Natural killer cell (primary cell): ENCODE results near the gene ZC3H7A. TPM values are rescaled to one million over a fixed set of nuclear protein-coding genes. Genes with fewer than 3 reads are reported as not detected.

Experiments used
- ATAC-seq, 3 donors: fragments of 150-1000 bp in 2 of 3; fragments of 200-7000 bp in 1 of 3; cut with Tn5 transposase; 1 replicate in 1 of 3; 2 replicates in 2 of 3; pipeline ENCODE4 v1.10.0; 2021; ENCODE audit warnings: mild to moderate bottlenecking in 2 of 3, moderate library complexity in 2 of 3
- DNase-seq, 2 donors: peaks; one replicate each; pipeline versions ENCODE4 v3.0.0 to v3.0.0-alpha.2; 2013 to 2021; ENCODE audit warnings: mixed read lengths in 1 of 2
- H3K27ac ChIP-seq: one replicate; pipeline ENCODE4 v1.5.1; 2013; ENCODE audit warnings: mild to moderate bottlenecking, low read length
- H3K27me3 ChIP-seq: one replicate; pipeline ENCODE4 v1.6.1; 2013; ENCODE audit warnings: low read length; ENCODE audit not compliant: control insufficient read depth, insufficient read depth
- H3K36me3 ChIP-seq: one replicate; pipeline ENCODE4 v1.6.1; 2013; ENCODE audit warnings: low read length; ENCODE audit not compliant: control insufficient read depth, insufficient read depth
- H3K4me1 ChIP-seq: one replicate; pipeline ENCODE4 v1.6.1; 2013; ENCODE audit warnings: low read length; ENCODE audit not compliant: control insufficient read depth, insufficient read depth
- H3K4me3 ChIP-seq: one replicate; pipeline ENCODE4 v1.5.1; 2013; ENCODE audit warnings: low read length
- H3K9me3 ChIP-seq: one replicate; pipeline ENCODE4 v1.6.1; 2013; ENCODE audit warnings: low read length; ENCODE audit not compliant: control insufficient read depth, insufficient read depth
- H3K27ac Mint-ChIP-seq, 2 donors: one replicate each; pipeline ENCODE4 v1.8.0; 2022; ENCODE audit warnings: mild to moderate bottlenecking in 2 of 2, mixed read lengths in 2 of 2, moderate library complexity in 1 of 2
- H3K27me3 Mint-ChIP-seq, 2 donors: one replicate each; pipeline ENCODE4 v1.8.0; 2022; ENCODE audit warnings: low read depth in 2 of 2, mixed read lengths in 2 of 2
- H3K36me3 Mint-ChIP-seq: one replicate; pipeline ENCODE4 v1.8.0; 2022; ENCODE audit warnings: mixed read lengths
- H3K4me1 Mint-ChIP-seq, 2 donors: one replicate each; pipeline ENCODE4 v1.8.0; 2022; ENCODE audit warnings: mixed read lengths in 2 of 2
- H3K4me3 Mint-ChIP-seq: one replicate; pipeline ENCODE4 v1.8.0; 2022; ENCODE audit warnings: mild to moderate bottlenecking, moderate library complexity, mixed read lengths
- H3K9me3 Mint-ChIP-seq, 2 donors: one replicate each; pipeline ENCODE4 v1.8.0; 2022; ENCODE audit warnings: mixed read lengths in 2 of 2
- WGBS: methylation state at CpG from one replicate; pipeline ENCODE4 v1.1.7; 2013; ENCODE audit warnings: missing lambda C conversion rate; ENCODE audit not compliant: insufficient coverage; 5-methylcytosine and 5-hydroxymethylcytosine counted together
- intact Hi-C: fragments of 100-400 bp; cut with micrococcal nuclease; formaldehyde crosslinking; loops from one replicate; pipeline ENCODE4 v1.14.2; 2022
- total RNA-seq, 4 donors: library from RNA; stranded (reverse); fragments of 120-200 nt in 1 of 4; gene quantifications; one replicate each; pipeline versions ENCODE4 v1.2.3 to v1.2.4, GENCODE V29; 2013 to 2022
- TF ChIP-seq, protein P1 (sequence below): fragments of 200-600 bp; IDR thresholded peaks from one replicate; pipeline ENCODE4 v1.8.0; 2022; ENCODE audit warnings: antibody characterized with exemption

The ZC3H7A gene
- total RNA-seq, 3 donors from 2014 or later (not counting 1 experiment from before 2014, with no cell fraction given), result 80.6 to 91.8 (median 84.6) TPM

DNA sequence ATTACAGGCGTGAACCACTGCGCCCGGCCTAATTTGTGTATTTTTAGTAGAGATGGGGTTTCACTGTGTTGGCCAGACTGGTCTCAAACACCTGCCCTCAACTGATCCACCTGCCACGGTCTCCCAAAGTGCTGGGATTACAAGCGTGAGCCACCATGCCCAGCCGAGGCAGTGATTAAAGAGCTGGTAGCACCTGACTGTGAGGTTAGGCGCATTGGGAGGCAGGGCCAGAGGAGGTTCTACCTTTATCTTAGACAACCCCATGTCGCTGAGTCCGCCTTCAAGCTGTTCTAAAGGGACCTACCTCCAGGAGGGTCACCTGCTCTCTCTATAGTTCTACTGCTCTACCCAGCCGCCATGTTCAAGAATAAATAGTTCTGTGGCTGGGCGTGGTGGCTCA, 46.1 kb upstream of the ZC3H7A start:
- Mint-ChIP-seq H3K4me3 (no peak overlapping the region), H3K27ac (no peak overlapping the region), H3K4me1 (peaks cover 0 to 6% of the 10 kb centered on the region in 2 donors), H3K27me3 (no peaks in the 10 kb centered on the region), H3K9me3 (no peaks in the 10 kb centered on the region), H3K36me3 (peaks cover 8% of the 10 kb centered on the region)
- WGBS, result 100% methylated on average over 11 of the region's 11 CpGs
- intact Hi-C loops, result no loop called here
- ATAC-seq (no peak), DNase-seq (no peak)
- TF ChIP-seq, protein P1, sequence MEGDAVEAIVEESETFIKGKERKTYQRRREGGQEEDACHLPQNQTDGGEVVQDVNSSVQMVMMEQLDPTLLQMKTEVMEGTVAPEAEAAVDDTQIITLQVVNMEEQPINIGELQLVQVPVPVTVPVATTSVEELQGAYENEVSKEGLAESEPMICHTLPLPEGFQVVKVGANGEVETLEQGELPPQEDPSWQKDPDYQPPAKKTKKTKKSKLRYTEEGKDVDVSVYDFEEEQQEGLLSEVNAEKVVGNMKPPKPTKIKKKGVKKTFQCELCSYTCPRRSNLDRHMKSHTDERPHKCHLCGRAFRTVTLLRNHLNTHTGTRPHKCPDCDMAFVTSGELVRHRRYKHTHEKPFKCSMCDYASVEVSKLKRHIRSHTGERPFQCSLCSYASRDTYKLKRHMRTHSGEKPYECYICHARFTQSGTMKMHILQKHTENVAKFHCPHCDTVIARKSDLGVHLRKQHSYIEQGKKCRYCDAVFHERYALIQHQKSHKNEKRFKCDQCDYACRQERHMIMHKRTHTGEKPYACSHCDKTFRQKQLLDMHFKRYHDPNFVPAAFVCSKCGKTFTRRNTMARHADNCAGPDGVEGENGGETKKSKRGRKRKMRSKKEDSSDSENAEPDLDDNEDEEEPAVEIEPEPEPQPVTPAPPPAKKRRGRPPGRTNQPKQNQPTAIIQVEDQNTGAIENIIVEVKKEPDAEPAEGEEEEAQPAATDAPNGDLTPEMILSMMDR, result no peak
- no peaks in the 10 kb centered on the region for H3K27me3 ChIP-seq
- no peaks in the 10 kb centered on the region for H3K9me3 ChIP-seq
- H3K36me3 ChIP-seq, result peaks cover 81% of the 10 kb centered on the region
- no peaks in the 10 kb centered on the region for H3K4me1 ChIP-seq
- no peak overlapping the region for H3K27ac ChIP-seq
- H3K4me3 ChIP-seq, result no peak overlapping the region

DNA sequence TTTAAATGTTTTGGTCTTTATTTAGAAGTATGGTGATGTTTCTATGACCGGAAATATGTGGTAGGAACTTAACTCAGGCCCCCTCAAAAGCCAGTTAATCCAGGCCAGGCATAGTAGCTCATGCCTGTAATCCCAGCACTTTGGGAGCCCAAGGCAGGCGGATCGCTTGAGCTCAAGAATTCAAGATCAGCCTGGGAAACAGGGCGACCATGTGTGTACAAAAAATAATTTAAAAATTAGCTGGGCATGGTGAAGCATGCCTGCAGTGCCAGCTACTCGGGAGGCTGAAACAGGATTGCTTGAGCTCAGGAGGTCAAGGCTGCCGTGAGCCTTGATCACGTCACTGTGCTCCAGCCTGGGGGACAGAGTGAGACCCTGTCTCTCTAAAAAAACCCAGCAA, 44.0 kb upstream of the ZC3H7A start:
- Mint-ChIP-seq H3K36me3 (peaks cover 13% of the 10 kb centered on the region), H3K27ac (no peak overlapping the region), H3K4me1 (peaks cover 0 to 5% of the 10 kb centered on the region in 2 donors), H3K27me3 (no peaks in the 10 kb centered on the region), H3K9me3 (no peaks in the 10 kb centered on the region), H3K4me3 (no peak overlapping the region)
- ATAC-seq (no peak), DNase-seq (no peak)
- 96% methylated on average over 7 of the region's 7 CpGs for WGBS
- no peaks in the 10 kb centered on the region for H3K4me1 ChIP-seq
- intact Hi-C loops, result no loop called here
- TF ChIP-seq, protein P1, result no peak
- no peaks in the 10 kb centered on the region for H3K9me3 ChIP-seq
- H3K27ac ChIP-seq, result no peak overlapping the region
- H3K27me3 ChIP-seq, result no peaks in the 10 kb centered on the region
- no peak overlapping the region for H3K4me3 ChIP-seq
- H3K36me3 ChIP-seq, result peaks cover 82% of the 10 kb centered on the region

DNA sequence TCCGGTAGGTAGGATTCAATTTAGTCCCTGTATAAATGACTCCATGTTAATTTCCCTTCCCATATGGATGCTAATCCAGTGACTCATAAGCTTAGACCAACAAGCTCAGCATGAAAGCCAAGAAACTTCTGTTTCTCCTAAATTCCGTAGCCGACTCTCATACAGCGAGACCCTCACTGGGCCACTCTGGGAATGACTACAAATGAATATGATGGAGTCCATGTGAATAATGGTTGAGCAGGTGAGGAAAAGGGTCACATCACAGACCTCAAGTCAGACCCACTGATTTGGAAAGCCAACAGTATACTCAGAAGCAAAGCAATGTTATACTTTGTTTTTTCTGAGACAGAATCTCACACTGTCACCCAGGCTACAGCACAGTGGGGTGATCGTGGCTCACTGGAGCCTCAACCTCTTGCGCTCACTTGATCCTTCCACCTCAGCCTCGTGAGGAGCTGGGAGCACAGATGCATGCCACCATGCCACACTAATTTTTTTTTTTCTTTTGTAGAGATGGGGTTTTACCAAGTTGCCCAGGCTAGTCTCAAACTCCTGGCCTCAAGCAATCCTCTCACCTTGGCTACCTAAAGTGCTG, 39.7 kb upstream of the ZC3H7A start:
- Mint-ChIP-seq H3K36me3 (peaks cover 14% of the 10 kb centered on the region), H3K27ac (no peak overlapping the region), H3K4me3 (no peak overlapping the region), H3K27me3 (no peaks in the 10 kb centered on the region), H3K9me3 (no peaks in the 10 kb centered on the region), H3K4me1 (no peaks in the 10 kb centered on the region)
- ATAC-seq (no peak), DNase-seq (no peak)
- intact Hi-C loops, result no loop called here
- Histone ChIP-seq H3K4me1 (no peaks in the 10 kb centered on the region), H3K27ac (no peak overlapping the region), H3K4me3 (no peak overlapping the region), H3K9me3 (no peaks in the 10 kb centered on the region), H3K36me3 (peaks cover 51% of the 10 kb centered on the region), H3K27me3 (no peaks in the 10 kb centered on the region)
- TF ChIP-seq, protein P1, result no peak
- 92% methylated on average over 7 of the region's 7 CpGs for WGBS
